GM12892 (cell line): ENCODE results near the gene ELP4.

Source experiments
- POLR2A ChIP-seq: IDR thresholded peaks from 2 replicates; pipeline ENCODE4 v1.6.1; 2011; ENCODE audit warnings: low read depth, low read length, control low read depth
- POLR2AphosphoS5 ChIP-seq: IDR thresholded peaks from 2 replicates; pipeline ENCODE4 v1.6.1; 2011; ENCODE audit warnings: low read depth, low read length, control low read depth
- TAF1 ChIP-seq: IDR thresholded peaks from 2 replicates; pipeline ENCODE4 v1.6.1; 2011; ENCODE audit warnings: low read depth, mild to moderate bottlenecking, control low read depth, low read length, borderline replicate concordance

DNA sequence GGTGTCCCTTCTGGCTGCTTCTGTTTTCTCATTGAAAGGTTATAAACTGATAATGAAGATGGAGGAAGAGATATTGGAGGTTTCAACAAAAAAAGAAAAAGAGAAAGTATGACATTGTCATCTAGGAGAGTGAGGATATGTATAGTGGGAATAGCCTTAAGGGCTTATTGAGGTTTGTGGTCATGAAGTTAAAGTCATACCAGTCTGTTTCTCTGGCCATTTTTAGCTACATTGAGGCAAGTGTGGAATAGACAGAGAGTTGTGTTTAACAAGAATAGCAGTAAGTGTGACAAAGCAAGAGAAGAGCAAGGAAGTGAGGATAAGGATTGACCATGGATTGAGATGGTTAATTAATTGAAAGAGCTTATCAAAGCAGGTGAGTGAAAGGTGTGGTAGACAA lies 110.4 kb downstream of the ELP4 start:
- TF ChIP-seq POLR2A (no peak), TAF1 (no peak), POLR2AphosphoS5 (no peak)
